ENCODE data around the gene TNFAIP2. TPM values are rescaled to one million over a fixed set of nuclear protein-coding genes. Genes with fewer than 3 reads are reported as not detected.

The TNFAIP2 gene
- total RNA-seq, 1 donor from 2014 or later: 5.3 TPM

DNA sequence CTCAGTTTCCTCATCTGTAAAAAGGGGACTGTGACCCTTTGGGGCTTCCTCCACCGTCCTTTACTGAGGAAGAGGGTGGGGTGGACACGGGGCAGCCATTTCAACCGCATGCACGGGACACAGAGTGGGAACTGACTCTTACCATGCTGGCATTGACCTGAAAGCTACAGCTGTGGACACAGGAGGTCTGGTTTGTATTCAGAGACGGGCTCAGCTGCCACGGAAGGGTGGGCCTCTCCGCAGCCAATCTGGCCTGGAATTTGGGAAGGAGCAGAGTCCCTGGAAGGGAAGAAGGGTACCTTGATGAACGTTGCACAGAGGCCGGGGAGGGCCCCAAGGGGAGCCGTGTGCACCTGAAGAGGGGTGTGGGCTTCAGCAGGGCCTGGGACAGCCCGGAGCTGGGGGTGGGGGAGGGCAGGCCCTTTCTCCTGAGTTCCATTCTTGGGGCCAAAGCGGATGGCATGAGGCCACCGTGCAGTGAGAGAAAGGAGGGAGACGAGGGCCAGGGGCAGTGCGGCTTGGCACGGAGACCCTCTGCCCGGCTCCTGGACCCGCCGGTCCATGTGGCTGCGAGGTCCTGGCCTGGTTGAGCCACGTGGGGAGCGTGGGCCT, 14.5 kb downstream of the TNFAIP2 start:
- Histone ChIP-seq H3K79me2 (ENCODE audit: low read depth) (no peaks in the 10 kb centered on the region), H4K20me1 (ENCODE audit: low read depth) (no peaks in the 10 kb centered on the region), H2AFZ (replicated peaks) (no peak overlapping the region), H3K27me3 (peaks cover 24% of the 10 kb centered on the region), H3K36me3 (no peaks in the 10 kb centered on the region), H3K4me3 (no peak overlapping the region), H3K4me2 (no peak overlapping the region), H3K9ac (no peak overlapping the region), H3F3A (ENCODE audit: low read depth) (peaks cover 9% of the 10 kb centered on the region), H3K4me1 (peaks cover 11% of the 10 kb centered on the region), H3K9me3 (ENCODE audit: low read depth) (no peaks in the 10 kb centered on the region), H3K27ac (no peak overlapping the region)
- Mint-ChIP-seq H3K4me3 (peak overlapping the region; percentile 64), H3K27me3 (ENCODE audit: insufficient read depth, low read depth) (peaks cover 28% of the 10 kb centered on the region), H3K9me3 (no peaks in the 10 kb centered on the region), H3K4me1 (peaks cover 31% of the 10 kb centered on the region), H3K36me3 (no peaks in the 10 kb centered on the region), H3K27ac (no peak overlapping the region)
- TF ChIP-seq EZH2 (IDR thresholded peaks at IDR 0.05): no peak
- TF ChIP-seq EZH2phosphoT487 (IDR thresholded peaks at IDR 0.05): no peak
- TF ChIP-seq, protein P1, sequence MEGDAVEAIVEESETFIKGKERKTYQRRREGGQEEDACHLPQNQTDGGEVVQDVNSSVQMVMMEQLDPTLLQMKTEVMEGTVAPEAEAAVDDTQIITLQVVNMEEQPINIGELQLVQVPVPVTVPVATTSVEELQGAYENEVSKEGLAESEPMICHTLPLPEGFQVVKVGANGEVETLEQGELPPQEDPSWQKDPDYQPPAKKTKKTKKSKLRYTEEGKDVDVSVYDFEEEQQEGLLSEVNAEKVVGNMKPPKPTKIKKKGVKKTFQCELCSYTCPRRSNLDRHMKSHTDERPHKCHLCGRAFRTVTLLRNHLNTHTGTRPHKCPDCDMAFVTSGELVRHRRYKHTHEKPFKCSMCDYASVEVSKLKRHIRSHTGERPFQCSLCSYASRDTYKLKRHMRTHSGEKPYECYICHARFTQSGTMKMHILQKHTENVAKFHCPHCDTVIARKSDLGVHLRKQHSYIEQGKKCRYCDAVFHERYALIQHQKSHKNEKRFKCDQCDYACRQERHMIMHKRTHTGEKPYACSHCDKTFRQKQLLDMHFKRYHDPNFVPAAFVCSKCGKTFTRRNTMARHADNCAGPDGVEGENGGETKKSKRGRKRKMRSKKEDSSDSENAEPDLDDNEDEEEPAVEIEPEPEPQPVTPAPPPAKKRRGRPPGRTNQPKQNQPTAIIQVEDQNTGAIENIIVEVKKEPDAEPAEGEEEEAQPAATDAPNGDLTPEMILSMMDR (IDR thresholded peaks at IDR 0.05): no peak
- DNase-seq (ENCODE audit: low spot score): no peak

DNA sequence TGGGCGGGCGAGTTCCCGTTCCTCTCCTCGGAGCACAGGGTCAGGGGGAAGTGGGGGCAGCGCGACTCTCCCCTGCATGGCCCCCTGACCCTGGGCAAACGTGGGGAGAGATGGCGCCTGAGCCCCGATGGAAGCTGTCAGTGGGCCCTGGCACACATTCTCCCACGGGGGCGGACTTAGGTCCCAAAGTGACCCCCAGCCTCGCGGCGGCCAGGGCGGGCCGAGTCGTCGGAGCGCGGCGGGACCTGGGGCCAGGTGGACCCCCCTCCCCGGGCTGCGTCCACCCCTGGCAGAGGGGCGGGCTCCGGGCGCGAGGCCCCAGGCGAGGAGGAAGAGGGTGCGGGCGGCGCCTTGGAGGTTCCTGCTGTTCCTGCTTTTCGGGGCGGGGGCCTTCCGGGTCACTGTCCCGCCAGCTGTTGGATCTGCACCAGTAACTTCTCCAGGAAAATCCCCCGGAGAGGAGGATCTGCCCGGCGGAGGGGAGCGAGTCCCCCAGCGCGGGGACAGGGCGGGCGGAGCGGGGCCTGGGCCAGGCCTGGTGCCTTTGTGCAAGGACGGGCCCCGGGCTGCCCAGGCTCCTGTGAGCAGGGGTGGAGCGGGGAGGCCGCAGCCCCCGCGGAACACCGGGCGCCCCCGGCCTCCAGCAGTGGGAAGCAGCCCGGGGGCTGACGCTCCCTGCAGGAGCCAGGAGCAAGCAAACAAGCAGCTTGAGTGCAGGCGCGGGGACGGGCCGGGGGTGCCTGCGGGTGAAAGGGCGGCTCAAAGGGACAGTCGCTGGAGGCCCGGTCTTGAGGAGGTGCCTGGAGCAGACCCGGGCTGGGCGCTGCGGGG, 15.3 kb downstream of the TNFAIP2 start:
- Histone ChIP-seq H3K9me3 (ENCODE audit: low read depth) (no peaks in the 10 kb centered on the region), H3K4me1 (peaks cover 11% of the 10 kb centered on the region), H4K20me1 (ENCODE audit: low read depth) (no peaks in the 10 kb centered on the region), H3K4me2 (peak overlapping the region; percentile 74), H3K36me3 (no peaks in the 10 kb centered on the region), H3F3A (ENCODE audit: low read depth) (peaks cover 9% of the 10 kb centered on the region), H3K79me2 (ENCODE audit: low read depth) (no peaks in the 10 kb centered on the region), H3K4me3 (peak overlapping the region; percentile 36), H3K27me3 (peaks cover 24% of the 10 kb centered on the region), H2AFZ (replicated peaks) (peak overlapping the region; percentile 88), H3K27ac (no peak overlapping the region), H3K9ac (no peak overlapping the region)
- peak overlapping the region; percentile 75 for H3K4me3 Mint-ChIP-seq
- H3K27ac Mint-ChIP-seq: no peak overlapping the region
- no peaks in the 10 kb centered on the region for H3K36me3 Mint-ChIP-seq
- TF ChIP-seq EZH2 (IDR thresholded peaks at IDR 0.05): peak; percentile 58
- TF ChIP-seq, protein P1 (IDR thresholded peaks at IDR 0.05): no peak
- peak; percentile 65 for DNase-seq (ENCODE audit: low spot score)
- H3K9me3 Mint-ChIP-seq: no peaks in the 10 kb centered on the region
- peaks cover 28% of the 10 kb centered on the region for H3K27me3 Mint-ChIP-seq (ENCODE audit: insufficient read depth, low read depth)
- peaks cover 33% of the 10 kb centered on the region for H3K4me1 Mint-ChIP-seq

DNA sequence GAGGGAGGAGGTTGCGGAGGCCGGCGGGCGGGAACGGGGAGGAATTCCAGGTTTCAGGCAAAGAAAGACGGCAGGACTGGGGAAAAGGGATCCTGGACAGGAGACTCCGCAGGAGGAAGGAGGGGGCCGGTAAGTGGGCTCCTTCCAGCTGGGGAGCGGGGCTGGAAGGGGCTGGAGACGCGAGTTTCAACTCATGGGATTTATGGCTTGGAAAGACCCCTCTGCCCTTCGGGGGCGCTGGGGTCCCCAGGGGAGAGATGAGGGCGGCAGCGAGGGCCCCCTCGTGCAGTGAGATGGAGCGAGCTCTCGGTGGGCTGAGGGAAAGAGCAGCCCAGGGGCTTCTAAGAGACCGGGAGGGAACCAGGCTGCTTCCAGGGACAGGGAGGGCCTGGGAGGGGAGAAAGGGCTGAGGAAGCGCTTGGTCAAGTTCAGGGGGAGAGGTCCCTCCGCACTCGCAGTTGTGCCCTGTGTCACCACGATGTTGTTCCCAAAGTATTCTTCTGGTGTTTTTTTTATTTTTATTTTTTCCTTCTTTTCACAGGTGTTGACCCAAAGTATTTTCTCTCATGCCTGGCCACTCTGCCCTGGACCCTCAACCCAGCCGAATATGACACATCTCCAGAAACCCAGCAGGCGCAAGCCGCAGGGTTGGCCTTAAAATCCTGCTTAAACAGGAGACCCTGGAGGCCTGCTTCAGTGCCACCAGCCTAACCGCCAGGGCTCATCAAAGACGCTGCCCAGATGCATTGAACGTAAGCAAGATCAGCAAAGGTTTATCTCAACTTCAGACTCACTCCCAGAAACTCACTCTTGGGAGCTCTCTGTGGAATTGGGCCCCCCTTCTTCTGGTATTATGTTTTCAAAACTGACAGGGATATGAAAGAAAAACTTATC, 16.1 kb downstream of the TNFAIP2 start:
- H3K9me3 ChIP-seq (ENCODE audit: low read depth): no peaks in the 10 kb centered on the region
- H3K9me3 Mint-ChIP-seq: no peaks in the 10 kb centered on the region
- H3K4me1 ChIP-seq: peaks cover 11% of the 10 kb centered on the region
- peak overlapping the region; percentile 36 for H3K4me3 ChIP-seq
- no peaks in the 10 kb centered on the region for H3K36me3 ChIP-seq
- TF ChIP-seq EZH2 (IDR thresholded peaks at IDR 0.05) (no peak), EZH2phosphoT487 (IDR thresholded peaks at IDR 0.05) (no peak)
- TF ChIP-seq, protein P1 (IDR thresholded peaks at IDR 0.05): no peak
- H3K27ac Mint-ChIP-seq: peak overlapping the region; percentile 48
- no peaks in the 10 kb centered on the region for H3K36me3 Mint-ChIP-seq
- no peaks in the 10 kb centered on the region for H4K20me1 ChIP-seq (ENCODE audit: low read depth)
- no peak overlapping the region for H3K27ac ChIP-seq
- H3K4me3 Mint-ChIP-seq: peak overlapping the region; percentile 75
- H3K27me3 Mint-ChIP-seq (ENCODE audit: insufficient read depth, low read depth): peaks cover 28% of the 10 kb centered on the region
- peak overlapping the region; percentile 74 for H3K4me2 ChIP-seq
- no peak overlapping the region for H3K9ac ChIP-seq
- peaks cover 33% of the 10 kb centered on the region for H3K4me1 Mint-ChIP-seq
- DNase-seq (ENCODE audit: low spot score): no peak
- H2AFZ ChIP-seq (replicated peaks): peak overlapping the region; percentile 88
- peaks cover 24% of the 10 kb centered on the region for H3K27me3 ChIP-seq
- peaks cover 9% of the 10 kb centered on the region for H3F3A ChIP-seq (ENCODE audit: low read depth)
- no peaks in the 10 kb centered on the region for H3K79me2 ChIP-seq (ENCODE audit: low read depth)

Data from neural progenitor cell (in vitro differentiated cells).